NCI-H1436 (cell line): ENCODE measurements around the gene CANX.
"Not testable (repeated sequence)": the region's sequence is repeated elsewhere in the genome, so short reads cannot be mapped to it uniquely, and the experiment has no call there.

Experiments
- DNase-seq: peaks from one replicate; lab custom pipeline; 2025; lab: John Stamatoyannopoulos, UW

The CANX gene

DNA sequence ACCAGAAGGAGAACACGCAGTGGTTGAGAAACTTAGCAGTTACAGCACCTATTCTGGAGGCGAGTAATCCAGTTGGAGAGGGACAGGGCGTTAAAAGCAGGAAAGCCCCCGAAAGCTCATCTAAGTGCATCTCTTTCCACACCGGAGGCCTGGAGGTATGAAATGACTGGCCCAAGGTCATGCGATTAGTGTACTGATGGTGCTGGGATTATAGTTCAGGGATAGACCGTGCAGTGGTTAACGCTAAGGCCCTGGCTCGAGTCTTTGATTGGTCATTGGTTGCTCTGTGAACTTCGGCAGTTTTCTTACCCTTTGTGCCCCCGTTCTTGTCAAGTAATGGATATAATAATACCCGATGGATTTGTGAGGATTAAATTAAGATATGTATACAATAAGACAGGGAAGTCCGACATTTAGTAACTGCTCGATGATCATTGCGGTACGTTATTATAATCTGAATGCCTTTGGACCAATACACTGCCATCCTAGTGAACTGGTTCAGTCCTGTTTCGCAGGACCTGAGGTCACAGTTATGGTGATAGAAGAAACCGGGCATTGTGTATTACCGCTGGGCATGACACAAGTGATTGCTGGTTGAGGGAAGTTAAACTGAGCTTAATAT lies 960 bp downstream of the CANX start:
- DNase-seq = no peak

- DNase-seq = no peak
Observed at GRCh38 chr5:179700401-179700918, 1.7 kb downstream of the CANX start.

DNA sequence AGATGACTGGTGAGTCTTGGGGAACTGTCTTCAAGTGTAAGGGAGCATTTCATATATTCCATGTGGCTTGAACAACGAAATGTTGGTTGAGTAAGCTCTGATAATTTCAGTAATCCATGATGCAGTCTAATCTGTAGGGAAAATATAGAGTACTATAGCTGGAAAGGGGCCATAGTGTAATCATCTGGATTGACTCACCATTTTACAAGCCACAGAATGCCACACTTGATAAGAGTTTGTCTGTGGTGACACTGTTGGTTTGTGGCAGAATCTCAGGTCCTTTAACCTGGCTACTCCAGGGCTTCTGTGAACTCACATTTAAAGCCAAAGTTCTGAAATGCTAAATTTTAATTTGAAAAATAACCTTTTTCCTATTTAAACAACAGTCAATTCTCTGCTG lies 17.5 kb downstream of the CANX start:
- DNase-seq = no peak

GRCh38 chr5:179720222-179720621 lies 21.5 kb downstream of the CANX start:
- DNase-seq = no peak

- no peak for DNase-seq
Observed at GRCh38 chr5:179724163-179724562, 25.4 kb downstream of the CANX start.

GRCh38 chr5:179727106-179727505 lies 28.3 kb downstream of the CANX start:
- DNase-seq = no peak

DNA sequence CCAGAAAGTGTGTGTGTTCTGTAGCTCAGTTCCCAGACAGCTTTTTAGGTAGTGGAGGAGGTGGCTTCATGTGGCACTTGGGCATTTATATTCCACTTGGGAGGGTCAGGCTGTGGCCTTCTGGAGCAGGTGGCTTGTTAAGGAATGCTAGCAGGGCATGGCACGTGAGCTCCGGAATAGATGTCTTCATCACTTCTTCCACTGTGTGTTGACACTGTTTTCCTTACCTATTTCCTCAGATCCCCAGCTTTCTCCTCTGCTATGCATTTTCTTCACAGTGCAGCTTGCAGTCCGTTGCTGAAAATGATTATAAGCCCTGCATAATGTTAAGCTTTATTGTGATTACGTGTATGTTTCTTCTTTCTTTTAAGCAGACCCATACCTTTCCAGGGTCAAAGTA lies 30.5 kb downstream of the CANX start:
- DNase-seq = no peak

DNA sequence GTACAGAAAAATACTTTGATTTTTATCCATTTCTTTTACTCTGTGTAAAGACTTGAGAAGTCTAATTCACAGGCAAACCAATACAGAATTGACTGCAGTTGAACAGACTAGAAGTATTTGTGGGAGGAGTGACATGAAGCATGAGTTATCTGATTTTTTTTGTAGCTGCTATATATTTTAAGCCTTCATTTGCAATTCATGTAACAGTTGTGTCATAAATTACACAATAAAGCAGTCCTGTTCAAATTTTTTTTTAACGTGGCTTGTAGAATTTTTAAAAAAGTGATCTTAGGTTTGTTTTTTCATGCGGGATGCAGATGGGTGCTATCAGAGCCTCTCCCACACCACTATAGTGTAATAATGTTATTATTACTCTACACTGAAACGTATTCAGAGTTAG lies 31.0 kb downstream of the CANX start:
- DNase-seq = no peak

GRCh38 chr5:179730356-179730755 lies 31.6 kb downstream of the CANX start:
- DNase-seq = no peak

DNA sequence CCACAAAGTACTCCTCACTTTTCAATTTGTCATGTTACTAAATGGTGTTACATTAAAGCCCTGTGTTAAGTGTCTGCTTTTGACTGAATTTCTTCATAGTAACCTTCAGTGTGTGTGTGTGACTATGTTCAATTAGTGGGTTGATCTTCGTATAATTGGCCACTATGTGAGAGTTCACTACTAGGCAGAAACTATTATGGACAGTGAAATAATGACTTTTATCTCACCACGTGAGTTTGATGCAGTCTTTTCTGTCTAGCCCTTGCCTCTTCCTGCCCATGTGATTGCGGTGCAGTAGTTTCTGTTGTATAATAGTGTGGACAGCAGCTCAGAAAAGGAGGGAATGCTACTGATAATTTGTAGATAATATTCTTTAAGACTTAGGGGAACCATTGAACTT lies 32.1 kb downstream of the CANX start:
- no peak for DNase-seq

- DNase-seq = no peak
Observed at GRCh38 chr5:179731791-179732411, 33.1 kb downstream of the CANX start.

GRCh38 chr5:179732412-179732917 lies 33.7 kb downstream of the CANX start, which contains the start of gene MAML1:
Gene MAML1, plus strand, starts transcription at chr5:179732822. Its CDS starts 291 bp downstream, at chr5:179733113.
- DNase-seq = peak; percentile 93

DNA sequence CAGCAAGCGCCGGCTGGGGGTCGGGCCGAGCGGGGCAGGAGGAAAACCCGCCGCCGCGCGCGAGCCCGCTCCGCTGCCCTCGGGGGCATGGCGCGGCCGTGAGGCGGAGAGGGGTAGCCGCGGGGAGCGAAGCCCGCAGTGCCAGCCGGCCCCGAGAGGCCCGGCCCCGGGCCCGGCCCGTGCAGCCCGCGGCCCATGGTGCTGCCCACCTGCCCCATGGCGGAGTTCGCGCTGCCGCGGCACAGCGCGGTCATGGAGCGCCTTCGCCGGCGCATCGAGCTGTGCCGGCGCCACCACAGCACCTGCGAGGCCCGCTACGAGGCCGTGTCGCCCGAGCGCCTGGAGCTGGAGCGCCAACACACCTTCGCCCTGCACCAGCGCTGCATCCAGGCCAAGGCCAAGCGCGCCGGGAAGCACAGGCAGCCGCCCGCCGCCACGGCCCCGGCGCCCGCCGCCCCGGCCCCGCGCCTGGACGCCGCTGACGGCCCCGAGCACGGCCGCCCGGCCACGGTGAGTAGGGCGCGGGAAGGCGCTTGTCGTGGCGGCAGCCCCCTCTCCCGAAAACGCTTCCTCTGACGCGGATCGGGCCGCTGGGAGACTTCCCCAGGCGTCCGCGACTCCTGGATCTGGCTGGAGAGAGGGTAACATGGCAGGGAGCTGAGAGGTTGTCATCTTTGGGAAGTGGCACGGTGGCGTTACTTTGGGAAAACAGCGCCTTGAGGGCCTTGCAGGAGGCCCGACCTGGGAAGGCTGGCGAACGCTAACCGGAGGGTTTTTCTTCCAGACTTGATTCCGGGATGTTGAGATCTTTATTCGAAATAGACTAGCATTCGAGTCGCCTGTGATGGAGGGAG lies 34.4 kb downstream of the CANX start:
- DNase-seq = no peak

DNA sequence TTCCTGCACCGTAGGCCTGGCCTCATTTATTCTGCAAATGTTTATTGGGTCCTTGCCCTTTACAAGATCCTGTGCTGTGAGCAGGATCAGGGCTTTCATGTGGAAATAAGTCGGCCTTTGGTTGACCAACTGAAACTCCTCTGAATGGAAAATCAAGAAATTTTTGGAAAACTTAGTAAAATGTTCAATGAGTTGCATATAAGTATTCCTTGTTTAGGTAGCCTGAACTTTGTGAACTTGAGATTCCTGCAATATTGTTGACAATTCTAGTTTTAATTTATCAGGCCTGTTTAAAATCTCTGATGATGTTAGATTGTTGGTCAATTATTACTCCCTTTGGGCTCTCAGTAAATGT lies 35.0 kb downstream of the CANX start:
- no peak for DNase-seq

GRCh38 chr5:179734536-179735164 lies 35.9 kb downstream of the CANX start:
- no peak for DNase-seq

DNA sequence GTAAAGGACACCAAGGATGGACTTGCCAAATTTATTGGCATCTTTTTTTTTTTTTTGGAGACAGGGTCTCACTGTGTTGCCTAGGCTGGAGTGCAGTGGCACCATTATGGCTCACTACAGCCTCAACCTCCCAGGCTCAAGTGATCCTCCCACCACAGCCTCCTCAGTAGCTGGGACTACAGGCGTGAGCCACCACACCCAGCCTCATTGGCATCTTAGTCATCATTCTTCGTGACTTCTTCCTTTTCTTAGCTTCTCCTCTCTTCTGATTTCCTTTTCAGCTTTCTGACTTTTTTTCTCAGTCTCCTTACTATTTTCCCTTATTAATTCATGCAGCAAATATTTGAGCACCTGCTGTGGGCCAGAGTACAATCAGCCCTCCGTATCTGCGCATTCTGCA lies 40.0 kb downstream of the CANX start:
- no peak for DNase-seq

DNA sequence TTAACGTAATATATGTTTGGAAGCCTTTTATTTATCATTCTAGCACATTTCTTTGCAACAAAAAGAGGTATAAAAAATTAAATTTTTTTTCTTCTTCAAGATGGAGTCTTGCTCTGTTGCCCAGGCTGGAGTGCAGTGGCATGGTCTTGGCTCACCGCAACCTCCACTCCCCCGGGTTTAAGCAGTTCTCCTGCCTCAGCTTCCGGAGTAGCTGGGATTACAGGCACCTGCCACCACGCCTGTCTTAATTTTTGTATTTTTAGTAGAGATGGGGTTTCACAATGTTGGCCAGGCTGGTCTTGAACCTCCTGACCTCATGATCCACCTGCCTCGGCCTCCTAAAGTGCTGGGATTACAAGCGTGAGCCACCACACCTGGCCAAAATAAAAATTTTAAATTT lies 45.3 kb downstream of the CANX start:
- not testable (repeated sequence) for DNase-seq

DNA sequence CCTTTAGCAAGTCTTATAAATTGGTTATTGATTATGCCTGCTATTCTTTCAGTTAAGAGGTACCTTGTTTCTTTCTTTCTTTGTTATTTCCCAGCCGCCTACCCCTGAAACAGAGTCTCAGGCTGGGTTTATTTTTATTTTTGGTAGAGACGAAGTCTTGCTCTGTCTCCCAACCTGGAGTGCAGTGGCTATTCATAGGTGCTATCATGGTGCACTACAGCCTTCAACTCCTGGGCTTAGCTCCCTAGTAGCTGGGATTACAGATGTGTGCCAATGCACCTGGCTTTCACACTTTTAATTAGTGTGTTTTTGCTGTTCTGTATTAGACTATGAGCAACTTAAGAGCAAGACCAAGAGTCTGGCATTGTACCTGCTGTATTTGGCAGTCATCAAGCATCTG lies 48.1 kb downstream of the CANX start:
- no peak for DNase-seq

GRCh38 chr5:179747811-179748210 lies 49.0 kb downstream of the CANX start:
- no peak for DNase-seq

- no peak for DNase-seq
Observed at GRCh38 chr5:179749857-179750508, 51.2 kb downstream of the CANX start.

- no peak for DNase-seq
Observed at GRCh38 chr5:179753971-179754370, 55.2 kb downstream of the CANX start.

DNA sequence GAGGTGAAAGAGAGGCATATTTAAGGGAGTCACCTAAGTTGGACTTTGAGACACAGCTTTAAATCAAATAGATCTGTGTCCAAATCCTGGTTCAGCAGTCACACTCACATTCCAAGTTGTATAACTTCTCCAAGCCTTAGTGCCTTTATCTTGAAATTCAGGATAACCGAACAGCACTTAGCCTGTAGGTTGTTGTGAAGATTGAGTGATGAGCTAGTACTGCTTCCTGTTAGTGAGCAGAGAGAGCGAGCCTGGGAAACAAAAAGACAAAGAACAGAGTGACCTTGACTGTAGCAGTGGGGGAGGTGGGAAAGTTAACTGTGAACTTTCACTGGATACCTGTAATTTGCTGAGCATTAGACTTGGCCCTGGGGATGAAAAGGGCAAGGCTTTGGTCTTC lies 56.3 kb downstream of the CANX start:
- DNase-seq = no peak
